GM19023 (cell line): ENCODE data around the gene HLA-F.

Source experiments
- ATAC-seq: cut with Tn5 transposase; IDR thresholded peaks from one replicate; pipeline ENCODE4 v1.9.1; 2021; ENCODE audit warnings: mild to moderate bottlenecking, moderate library complexity; ENCODE audit not compliant: unreplicated experiment

HLA-F gene

DNA sequence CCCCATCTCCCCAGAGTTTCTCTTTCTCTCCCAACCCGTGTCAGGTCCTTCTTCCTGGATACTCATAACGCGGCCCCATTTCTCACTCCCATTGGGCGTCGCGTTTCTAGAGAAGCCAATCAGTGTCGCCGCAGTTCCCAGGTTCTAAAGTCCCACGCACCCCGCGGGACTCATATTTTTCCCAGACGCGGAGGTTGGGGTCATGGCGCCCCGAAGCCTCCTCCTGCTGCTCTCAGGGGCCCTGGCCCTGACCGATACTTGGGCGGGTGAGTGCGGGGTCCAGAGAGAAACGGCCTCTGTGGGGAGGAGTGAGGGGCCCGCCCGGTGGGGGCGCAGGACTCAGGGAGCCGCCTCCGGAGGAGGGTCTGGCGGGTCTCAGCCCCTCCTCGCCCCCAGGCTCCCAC is at the start of gene HLA-F:
Gene HLA-F, plus strand, starts transcription at position 173 of the 404 bp plus-strand sequence. Its CDS starts 30 bp downstream, at position 203.
- peak; percentile 84 for ATAC-seq

DNA sequence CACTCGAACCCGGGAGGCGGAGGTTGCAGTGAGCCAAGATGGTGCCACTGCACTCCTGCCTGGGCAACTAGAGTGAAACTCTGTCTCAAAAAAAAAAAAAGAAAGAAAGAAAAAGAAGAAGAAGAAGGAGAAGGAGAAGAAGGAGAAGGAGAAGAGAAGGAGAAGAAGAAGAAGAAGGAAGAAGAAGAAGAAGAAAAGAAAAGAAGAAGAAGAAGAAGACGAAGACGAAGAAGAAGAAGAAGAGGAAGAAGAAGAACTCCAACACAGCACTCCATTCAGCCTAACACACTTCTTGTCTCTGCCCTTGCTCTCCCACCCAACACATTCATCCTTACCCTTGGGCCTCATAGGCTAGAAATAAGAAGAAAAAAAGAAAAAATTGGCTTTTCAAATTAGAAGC is 49.2 kb upstream of the HLA-F start:
- ATAC-seq = no peak

DNA sequence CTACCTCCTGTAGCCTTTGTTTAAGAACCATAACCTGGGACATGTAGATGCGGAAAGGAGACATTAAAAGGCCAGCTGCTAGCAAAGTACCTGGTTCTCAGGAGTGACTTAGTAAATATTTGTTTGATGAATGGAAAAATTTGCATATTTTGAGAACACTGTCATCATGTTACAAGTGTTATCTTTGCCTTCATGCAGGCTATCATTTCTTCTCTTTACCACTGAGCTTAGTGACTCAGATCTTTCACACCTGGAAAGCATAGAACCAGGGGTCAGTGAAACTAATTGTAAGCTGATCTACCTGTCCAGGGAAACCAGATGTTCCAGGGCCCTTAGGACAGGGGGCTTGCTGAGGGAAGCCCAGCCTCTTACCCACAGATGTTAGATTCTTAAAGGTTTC is 47.7 kb upstream of the HLA-F start:
- no peak for ATAC-seq

DNA sequence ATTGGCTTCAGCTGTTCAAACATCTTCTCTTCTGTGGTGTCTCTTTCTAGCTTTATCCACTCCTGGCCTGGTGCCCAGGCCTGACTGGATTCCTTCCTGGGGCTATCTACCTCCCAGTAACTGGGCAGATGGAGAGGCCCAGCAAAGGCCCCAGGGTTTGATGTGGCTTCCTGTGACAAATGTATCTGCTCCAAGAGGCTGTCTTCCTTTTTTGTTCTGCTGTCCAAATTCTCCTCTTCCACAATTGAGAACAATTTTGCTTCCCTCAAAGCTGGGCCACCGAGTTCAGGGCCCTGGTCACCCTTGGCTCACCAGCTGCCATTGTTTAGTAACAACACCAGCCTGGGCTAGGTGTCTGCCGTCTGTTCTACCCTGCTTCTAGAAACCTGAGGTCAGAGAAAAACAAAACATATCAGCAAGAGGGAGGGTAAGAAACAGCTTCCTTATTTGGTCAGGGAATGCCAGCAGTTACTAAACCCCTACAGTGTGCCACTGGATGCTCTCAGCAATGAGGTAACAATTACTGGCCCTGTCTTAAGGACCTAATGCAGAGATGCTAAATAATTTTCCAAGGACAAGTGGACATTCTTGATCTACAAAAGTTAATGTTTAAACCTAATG is 46.1 kb upstream of the HLA-F start:
- no peak for ATAC-seq

DNA sequence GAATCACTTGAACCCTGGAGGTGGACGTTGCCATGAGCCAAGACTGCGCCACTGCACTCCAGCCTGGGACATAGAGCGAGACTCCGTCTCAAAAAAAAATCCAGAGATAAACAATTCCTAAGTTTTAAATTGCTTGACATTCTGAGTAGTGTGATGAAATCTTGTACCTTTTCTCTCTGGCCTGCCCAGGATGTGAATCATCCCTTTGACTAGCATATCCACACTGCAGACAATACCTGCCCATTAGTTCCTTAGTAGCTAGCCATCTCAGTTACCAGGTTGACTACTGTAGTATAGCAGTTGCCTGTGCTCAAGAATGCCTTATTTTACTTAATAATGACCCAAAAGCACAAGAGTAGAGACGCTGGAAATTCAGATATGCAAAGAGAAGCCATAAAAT is 45.1 kb upstream of the HLA-F start:
- ATAC-seq = no peak

DNA sequence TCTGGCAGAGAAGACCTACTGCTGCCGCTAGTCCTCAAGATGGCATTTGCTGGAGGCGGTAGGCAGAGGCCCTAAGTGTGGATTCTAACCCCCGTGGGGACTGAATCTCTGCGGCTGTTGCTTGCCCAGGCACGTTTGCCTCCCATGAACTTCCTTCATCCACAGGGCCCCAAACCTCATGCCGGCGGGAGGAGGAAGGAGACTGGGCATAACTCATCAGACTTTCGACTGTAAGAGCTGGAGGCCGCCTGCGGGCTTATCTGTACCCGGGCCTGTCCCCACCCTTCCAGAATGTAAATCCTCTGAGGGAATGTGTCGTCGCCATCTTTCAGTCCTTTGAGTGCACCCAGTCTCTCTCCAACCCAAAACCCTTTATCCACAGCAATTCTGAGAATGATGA is 43.3 kb upstream of the HLA-F start:
- no peak for ATAC-seq

DNA sequence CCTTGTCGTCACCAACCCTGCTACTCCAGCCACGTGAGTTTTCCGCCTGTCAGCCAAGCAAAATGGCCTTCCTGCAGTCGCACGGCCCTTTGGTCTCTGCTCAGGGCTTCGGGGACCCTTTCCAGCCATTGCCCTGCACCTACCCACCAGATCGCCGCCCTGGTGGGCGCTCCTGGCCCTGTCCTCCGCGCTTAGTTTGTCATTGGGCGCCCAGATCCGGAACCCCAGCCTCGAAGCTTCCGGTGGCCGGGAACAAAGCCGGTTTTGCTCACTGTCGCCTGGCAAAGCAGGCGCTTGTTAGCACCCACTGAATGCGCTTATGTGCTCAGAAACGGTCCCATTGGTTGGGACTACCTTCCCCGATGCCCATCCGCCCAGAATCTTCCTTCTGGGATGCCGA is 42.8 kb upstream of the HLA-F start:
- no peak for ATAC-seq

DNA sequence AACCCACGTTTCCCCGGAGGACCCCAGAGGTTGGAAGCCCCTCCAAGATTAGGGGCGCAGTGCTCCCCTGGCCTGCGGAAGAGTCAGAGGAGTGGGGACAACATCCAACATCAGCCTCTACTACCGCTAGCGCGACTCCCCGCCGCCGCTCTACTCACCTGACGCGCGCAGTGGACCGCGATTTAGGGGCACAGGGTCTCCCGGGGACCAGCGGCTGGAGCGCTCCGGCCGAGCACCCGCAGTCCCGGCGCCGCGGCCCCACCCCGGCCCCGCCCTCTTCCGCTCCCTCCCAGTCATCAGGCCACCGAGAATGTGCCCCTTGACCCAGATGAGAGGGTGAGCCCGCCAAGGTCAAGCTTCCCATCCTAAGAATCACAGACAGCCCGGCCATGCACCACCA is 42.3 kb upstream of the HLA-F start, which contains the start of gene ZFP57:
Gene ZFP57, minus strand, starts transcription at position 249 of the 400 bp plus-strand sequence. CDS start 4,149 bp downstream, outside the sequence.
- ATAC-seq = no peak

DNA sequence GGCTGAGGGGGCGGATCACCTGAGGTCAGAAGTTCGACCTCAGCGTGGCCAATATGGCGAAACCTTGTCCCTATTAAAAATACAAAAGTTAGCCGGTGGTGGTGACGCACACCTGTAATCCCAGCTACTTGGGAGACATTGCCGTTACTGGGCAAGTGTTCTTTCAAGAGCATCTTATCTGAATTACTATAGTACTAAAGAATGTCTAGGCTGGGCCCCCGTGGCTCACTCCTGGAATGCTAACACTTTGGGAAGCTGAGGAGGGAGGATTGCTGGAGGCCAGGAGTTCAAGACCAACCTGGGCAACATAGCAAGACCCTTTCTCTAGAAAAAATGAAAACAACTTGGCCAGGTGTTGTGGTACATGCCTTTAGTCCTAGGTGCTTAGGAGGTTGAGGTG is 41.4 kb upstream of the HLA-F start:
- no peak for ATAC-seq

DNA sequence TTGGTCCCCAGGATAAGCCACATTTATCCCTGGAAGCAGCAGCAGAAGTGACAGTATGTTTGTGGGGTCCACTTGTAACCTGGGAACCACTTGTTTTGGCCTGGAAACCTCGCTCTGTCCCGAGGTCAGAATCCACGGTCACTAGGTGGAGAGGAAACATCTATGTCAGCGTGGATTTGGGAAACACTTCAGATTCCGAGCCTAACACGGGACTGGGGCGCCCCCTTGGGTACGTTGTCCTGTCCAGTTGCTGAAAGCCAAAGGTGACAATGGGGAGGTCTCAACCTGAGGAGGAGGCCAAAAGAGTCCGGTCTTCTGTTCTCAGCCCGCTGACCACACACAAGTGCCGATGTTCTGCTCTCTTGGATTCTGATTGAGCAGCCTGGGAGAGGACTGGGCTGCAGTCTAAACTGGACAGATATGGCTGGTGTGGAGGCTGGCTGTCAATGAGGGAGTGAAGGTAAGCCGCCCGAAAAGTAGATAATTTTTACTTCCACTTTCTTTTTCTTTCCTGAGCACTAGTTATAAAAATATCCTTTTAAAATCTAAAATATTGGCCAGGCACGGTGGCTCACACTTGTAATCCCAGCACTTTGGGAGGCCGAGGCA is 37.4 kb upstream of the HLA-F start:
- ATAC-seq = no peak

DNA sequence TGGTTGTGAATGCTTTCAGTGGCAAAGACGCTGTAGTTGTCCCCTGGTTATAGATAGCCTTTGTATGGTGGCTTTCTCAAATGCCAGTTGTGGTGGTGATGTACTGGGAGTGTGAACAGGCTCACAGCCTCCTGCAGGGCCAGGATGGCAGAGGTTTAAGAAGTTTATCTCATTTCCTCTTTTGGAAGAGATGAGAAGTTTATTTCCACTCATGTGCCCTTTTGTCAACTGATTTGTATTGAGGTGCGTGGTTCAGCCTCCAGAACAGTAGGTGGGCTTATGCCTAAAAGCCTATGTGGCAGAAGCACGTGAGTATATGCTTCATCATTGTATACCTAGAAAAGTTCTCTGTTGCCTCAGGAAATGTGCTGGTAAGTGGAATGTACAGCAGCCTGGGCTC is 28.6 kb upstream of the HLA-F start:
- ATAC-seq = no peak

DNA sequence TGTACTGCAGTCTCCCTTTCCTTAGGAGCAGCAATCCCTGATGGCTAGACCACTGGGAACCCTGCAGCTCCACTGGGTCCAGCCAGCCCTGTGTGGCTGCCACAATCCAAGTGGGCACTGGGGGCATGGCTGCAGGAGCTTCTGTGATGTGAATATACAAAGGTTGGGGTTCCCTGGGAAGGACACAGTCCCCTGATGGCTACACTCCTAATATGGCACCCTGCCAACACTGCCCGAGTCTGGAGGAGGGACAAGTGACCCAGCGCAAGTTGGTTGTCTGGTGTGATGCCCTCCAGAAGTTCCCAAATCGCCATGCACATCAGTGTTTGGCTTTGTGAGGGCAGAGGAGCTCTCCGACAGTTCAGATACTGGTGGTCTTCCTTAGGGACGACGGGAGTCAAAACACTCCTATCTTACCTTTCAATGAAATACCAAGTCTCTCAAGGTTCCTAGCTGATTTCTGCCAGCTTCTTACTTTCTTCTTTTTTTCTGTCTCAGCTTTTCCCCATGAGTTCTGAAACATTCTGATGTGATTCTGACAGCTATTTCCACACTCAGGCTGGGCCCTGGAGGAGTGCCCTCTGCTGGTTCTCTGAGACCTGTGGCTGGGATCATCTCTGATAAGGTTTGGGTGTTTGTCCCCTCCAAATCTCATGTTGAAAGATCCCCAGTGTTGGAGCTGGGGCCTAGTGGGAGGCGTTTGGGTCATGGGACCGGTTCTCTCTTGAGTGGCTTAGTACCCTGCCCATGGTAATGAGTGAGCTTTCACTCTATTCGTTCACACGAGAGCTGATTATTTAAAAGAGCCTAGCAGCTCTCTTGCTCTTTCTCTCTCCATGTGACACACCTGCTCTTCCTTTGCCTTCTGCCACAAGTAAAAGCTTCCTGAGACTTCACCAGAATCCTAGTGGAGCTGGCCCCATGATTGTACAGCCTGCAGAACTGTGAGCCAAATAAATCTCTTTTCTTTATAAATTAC is 26.8 kb upstream of the HLA-F start:
- ATAC-seq = no peak

DNA sequence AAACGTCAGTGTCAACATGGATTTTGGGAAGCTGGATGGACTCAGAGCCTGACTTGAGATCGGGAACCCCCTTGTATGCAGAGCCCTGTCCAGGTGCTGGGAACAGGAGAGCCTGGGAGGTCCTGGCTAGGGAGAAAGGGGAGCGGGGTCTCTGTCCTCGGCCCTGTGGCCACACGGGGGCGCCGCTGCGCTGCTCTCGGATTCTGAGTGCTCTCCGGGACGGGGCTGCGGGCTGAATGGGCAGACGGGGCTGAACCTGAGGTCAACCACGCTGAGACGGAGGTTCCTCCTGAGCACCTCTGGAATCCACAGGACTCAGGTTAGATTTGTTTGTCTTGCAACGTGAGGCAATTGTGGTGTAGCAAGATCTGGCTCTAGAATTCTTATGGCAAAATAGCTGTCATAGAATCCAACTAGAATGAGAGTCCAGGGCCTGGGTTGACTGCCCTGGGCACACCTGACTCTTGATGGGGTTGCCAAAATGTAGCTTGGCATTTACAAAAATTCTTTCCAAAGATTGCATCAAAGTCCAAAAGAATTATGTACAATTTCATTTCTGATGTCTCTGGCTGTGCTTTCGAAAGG is 20.6 kb upstream of the HLA-F start:
- ATAC-seq = no peak

DNA sequence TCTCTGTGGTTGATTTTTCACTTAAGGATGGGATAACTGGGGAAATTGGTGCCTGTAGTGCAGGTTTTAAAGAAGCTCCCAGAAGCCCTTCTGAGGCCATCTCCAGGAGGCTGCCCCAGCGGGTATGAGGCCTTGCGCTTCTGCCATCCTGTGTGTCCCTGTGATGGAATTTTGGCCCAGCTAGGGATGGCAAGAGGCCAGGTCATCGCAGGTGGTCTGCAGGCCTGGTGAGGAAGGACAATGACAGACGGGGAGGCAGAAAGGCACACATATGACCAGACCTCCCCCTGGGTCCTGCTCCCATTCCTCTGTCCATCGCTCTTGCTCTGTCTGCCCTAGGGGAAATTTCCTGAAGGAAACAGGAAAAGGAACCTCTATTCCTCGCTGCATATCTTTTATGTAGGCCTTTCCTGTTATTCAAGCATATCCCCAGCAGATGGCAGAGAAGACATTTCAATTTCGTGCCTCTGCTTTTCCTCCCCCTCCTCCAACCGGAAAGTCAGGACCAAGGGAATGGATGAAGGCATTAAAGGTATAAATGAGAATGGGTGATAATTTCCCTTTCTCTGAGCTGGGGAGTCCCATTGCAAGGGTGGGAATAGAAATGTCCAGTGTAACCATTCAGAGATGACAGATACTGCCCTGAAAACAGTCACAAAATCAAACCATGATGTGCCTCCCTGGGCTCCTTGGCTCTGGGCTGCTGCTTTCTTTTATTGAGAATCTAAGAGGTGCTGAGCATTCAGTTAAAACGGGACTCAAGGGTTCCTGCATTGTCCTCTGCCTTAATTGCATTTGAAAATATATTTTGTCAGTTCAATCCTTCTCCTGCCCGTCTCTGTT is 17.6 kb upstream of the HLA-F start:
- ATAC-seq = no peak

DNA sequence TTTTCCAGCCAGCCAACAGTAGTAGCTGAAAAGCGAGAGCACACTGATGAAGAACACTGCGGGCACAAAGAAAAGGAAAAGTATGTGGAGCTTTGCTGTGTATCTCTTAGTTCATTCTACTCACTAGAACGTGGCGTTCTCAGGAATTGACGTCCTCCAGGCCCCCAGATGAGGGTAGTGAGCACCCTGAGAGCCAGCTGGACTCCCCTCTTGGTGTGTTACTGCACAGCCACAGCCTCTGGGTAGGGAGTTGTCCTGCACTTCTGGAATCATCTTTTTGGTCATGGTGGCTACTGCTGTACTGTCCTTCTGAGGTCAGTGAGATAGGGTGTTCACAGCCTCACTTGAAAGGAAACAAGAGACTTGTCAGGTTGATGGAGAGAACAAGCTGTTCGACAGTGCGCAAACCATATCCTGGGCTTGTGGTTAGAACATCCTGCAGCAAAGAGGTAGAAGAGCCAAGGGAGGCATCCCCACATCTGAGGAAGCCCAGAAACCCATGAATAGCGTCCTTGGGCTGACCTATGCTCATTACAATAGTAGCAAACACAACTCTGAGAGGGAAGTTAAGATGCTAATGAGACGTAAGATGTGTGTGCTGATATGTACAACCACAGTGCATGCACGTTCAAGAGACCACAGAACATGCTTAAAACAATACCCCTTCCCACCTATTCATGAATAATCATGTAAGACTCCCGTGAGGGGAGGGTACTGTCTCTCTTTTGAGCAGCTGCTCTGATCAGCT is 14.6 kb upstream of the HLA-F start:
- peak; percentile 50 for ATAC-seq

DNA sequence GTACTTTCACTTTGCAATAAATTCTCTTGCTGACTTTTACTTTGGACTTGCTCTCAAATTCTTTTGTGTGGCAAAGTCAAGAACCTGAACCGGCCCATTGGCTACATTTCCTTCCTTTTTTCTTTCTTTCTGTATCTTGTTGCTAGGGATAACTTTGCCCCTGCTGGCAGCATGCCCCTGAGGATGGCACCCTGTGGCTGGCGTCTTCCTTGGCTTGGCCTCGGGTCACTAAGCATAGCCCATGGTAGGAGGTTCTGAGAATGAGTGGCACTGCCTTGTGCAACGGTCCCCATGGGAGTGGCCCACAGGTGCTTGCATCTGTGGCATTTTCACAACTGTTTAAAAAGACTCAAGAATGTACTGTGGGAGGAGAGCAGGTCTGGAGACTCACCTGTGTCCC is 14.0 kb upstream of the HLA-F start:
- peak; percentile 34 for ATAC-seq

DNA sequence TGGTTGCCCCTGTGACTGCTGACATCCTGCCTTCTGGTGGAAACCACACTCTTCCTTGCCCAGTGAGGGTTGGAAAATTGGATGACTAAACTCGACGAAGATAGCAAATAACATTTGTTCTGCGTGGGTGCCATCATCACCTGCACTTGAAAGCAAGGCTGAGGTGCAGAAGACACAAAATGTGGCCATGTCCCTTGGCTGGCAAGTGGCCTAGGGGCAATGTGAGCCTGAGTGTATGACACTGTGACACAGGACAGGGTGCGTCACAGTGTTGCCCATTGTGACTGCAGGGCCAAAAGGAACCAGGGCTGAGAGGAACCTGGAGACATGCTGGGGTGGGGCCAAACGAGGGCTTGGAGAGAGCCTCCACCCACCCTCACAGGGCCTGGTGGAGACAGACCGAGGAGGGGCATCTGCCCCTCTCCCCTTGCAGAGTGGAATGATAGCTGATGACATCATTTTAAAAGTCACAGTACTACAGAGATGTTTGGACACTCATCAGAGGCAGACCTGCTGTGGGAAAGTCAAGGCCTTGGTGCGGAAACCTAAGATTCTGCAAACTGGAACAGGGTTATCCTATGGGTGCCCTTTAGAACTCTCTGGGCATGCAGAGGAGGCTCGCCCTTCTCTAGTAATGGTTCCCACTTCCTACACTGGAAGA is 12.8 kb upstream of the HLA-F start:
- ATAC-seq = no peak

DNA sequence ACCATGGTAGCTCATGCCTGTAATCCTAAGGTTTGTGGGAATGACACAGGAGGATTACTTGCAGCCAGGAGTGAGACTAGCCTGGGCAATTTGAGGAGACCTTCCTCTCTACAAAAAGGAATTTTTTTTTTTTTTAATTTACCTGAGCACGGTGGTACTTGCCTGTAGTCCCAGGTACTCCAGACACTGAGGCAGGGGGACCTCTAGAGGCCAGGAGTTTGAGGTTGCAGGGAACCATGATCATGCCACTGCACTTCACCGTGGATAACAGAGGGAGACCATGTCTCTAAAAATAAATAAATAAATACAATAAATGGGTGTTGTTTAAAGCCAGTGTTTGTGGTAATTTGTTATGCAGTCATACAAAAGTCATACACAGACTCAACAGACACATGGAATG is 2.4 kb upstream of the HLA-F start:
- no peak for ATAC-seq
